ENCODE measurements around the gene MED12L.

Gene MED12L

GRCh38 chr3:151356794-151357462, 271.5 kb downstream of the MED12L start:
- H3K9ac ChIP-seq (ENCODE audit: low read length): no peak overlapping the region
- no peaks in the 10 kb centered on the region for H3K27me3 ChIP-seq (ENCODE audit: insufficient read depth, low read length)
- no peaks in the 10 kb centered on the region for H3K9me3 ChIP-seq (ENCODE audit: low read length)
- H3F3A ChIP-seq (ENCODE audit: insufficient read depth, low read length): no peaks in the 10 kb centered on the region
- H3K36me3 ChIP-seq (ENCODE audit: insufficient read depth, low read length): no peaks in the 10 kb centered on the region
- H2AFZ ChIP-seq (ENCODE audit: low read length): no peak overlapping the region
- H3K79me2 ChIP-seq (ENCODE audit: insufficient read depth, low read length): no peaks in the 10 kb centered on the region
- H3K9me2 ChIP-seq (ENCODE audit: low read depth, low read length): no peaks in the 10 kb centered on the region
- no peak overlapping the region for H3K4me3 ChIP-seq (ENCODE audit: low read depth, low read length, poor library complexity, severe bottlenecking)
- H4K20me1 ChIP-seq (ENCODE audit: insufficient read depth, low read length): no peaks in the 10 kb centered on the region
- H3K27ac ChIP-seq (ENCODE audit: low read depth, low read length, poor library complexity, severe bottlenecking): no peak overlapping the region
- H3K4me1 ChIP-seq (ENCODE audit: insufficient read depth, low read length, severe bottlenecking): no peaks in the 10 kb centered on the region
- TF ChIP-seq EZH2 (IDR thresholded peaks at IDR 0.05; ENCODE audit: borderline replicate concordance, low read length): no peak
- TF ChIP-seq, protein P1, sequence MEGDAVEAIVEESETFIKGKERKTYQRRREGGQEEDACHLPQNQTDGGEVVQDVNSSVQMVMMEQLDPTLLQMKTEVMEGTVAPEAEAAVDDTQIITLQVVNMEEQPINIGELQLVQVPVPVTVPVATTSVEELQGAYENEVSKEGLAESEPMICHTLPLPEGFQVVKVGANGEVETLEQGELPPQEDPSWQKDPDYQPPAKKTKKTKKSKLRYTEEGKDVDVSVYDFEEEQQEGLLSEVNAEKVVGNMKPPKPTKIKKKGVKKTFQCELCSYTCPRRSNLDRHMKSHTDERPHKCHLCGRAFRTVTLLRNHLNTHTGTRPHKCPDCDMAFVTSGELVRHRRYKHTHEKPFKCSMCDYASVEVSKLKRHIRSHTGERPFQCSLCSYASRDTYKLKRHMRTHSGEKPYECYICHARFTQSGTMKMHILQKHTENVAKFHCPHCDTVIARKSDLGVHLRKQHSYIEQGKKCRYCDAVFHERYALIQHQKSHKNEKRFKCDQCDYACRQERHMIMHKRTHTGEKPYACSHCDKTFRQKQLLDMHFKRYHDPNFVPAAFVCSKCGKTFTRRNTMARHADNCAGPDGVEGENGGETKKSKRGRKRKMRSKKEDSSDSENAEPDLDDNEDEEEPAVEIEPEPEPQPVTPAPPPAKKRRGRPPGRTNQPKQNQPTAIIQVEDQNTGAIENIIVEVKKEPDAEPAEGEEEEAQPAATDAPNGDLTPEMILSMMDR (IDR thresholded peaks at IDR 0.05; ENCODE audit: low read length): no peak
- H3K4me2 ChIP-seq (ENCODE audit: low read length): no peak overlapping the region

DNA sequence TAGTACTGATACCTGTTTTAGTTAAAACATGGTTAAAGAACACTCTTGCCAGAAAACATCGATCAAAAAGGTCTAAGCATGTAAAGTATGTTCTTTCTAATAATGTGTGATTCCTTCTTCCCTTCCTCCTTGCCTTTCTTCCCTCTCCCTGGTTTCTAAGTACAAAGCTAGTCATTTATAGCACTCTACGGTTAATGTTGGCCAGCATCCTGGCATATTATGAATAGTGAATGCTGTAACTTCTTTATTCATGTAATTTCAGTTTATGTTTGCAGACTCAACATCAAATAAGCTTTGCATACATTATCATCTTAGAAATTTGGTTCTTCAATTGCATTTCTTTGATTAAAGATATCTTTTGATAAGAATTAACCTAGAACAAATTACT, 272.0 kb downstream of the MED12L start:
- Histone ChIP-seq H3K4me3 (ENCODE audit: low read depth, low read length, poor library complexity, severe bottlenecking) (no peak overlapping the region), H3K36me3 (ENCODE audit: insufficient read depth, low read length) (no peaks in the 10 kb centered on the region), H3K4me1 (ENCODE audit: insufficient read depth, low read length, severe bottlenecking) (no peaks in the 10 kb centered on the region), H2AFZ (ENCODE audit: low read length) (no peak overlapping the region), H3K27ac (ENCODE audit: low read depth, low read length, poor library complexity, severe bottlenecking) (no peak overlapping the region), H3K9me3 (ENCODE audit: low read length) (no peaks in the 10 kb centered on the region), H3K79me2 (ENCODE audit: insufficient read depth, low read length) (no peaks in the 10 kb centered on the region), H3K9ac (ENCODE audit: low read length) (no peak overlapping the region), H3K27me3 (ENCODE audit: insufficient read depth, low read length) (no peaks in the 10 kb centered on the region), H3K4me2 (ENCODE audit: low read length) (no peak overlapping the region), H4K20me1 (ENCODE audit: insufficient read depth, low read length) (no peaks in the 10 kb centered on the region), H3K9me2 (ENCODE audit: low read depth, low read length) (no peaks in the 10 kb centered on the region), H3F3A (ENCODE audit: insufficient read depth, low read length) (no peaks in the 10 kb centered on the region)
- TF ChIP-seq, protein P1 (IDR thresholded peaks at IDR 0.05; ENCODE audit: low read length): no peak
- no peak for TF ChIP-seq EZH2 (IDR thresholded peaks at IDR 0.05; ENCODE audit: borderline replicate concordance, low read length)

GRCh38 chr3:151362751-151363174, 277.3 kb downstream of the MED12L start:
- Histone ChIP-seq H3K4me1 (ENCODE audit: insufficient read depth, low read length, severe bottlenecking) (no peaks in the 10 kb centered on the region), H3K9me2 (ENCODE audit: low read depth, low read length) (no peaks in the 10 kb centered on the region), H3K4me2 (ENCODE audit: low read length) (no peak overlapping the region), H3K27ac (ENCODE audit: low read depth, low read length, poor library complexity, severe bottlenecking) (no peak overlapping the region), H2AFZ (ENCODE audit: low read length) (no peak overlapping the region), H3K9ac (ENCODE audit: low read length) (no peak overlapping the region), H4K20me1 (ENCODE audit: insufficient read depth, low read length) (no peaks in the 10 kb centered on the region), H3K9me3 (ENCODE audit: low read length) (no peaks in the 10 kb centered on the region), H3K4me3 (ENCODE audit: low read depth, low read length, poor library complexity, severe bottlenecking) (no peak overlapping the region), H3K36me3 (ENCODE audit: insufficient read depth, low read length) (no peaks in the 10 kb centered on the region), H3F3A (ENCODE audit: insufficient read depth, low read length) (no peaks in the 10 kb centered on the region), H3K27me3 (ENCODE audit: insufficient read depth, low read length) (no peaks in the 10 kb centered on the region), H3K79me2 (ENCODE audit: insufficient read depth, low read length) (no peaks in the 10 kb centered on the region)
- TF ChIP-seq, protein P1 (IDR thresholded peaks at IDR 0.05; ENCODE audit: low read length): no peak
- TF ChIP-seq EZH2 (IDR thresholded peaks at IDR 0.05; ENCODE audit: borderline replicate concordance, low read length): no peak
